GM19397 (cell line): ENCODE data around the gene CTXND1.

Experiments
- ATAC-seq: cut with Tn5 transposase; IDR thresholded peaks from one replicate; pipeline ENCODE4 v1.9.1; 2021; ENCODE audit warnings: mild to moderate bottlenecking, moderate library complexity; ENCODE audit not compliant: unreplicated experiment

The CTXND1 gene

GRCh38 chr15:80210611-80211573 lies 41.1 kb downstream of the CTXND1 start:
- no peak for ATAC-seq

DNA sequence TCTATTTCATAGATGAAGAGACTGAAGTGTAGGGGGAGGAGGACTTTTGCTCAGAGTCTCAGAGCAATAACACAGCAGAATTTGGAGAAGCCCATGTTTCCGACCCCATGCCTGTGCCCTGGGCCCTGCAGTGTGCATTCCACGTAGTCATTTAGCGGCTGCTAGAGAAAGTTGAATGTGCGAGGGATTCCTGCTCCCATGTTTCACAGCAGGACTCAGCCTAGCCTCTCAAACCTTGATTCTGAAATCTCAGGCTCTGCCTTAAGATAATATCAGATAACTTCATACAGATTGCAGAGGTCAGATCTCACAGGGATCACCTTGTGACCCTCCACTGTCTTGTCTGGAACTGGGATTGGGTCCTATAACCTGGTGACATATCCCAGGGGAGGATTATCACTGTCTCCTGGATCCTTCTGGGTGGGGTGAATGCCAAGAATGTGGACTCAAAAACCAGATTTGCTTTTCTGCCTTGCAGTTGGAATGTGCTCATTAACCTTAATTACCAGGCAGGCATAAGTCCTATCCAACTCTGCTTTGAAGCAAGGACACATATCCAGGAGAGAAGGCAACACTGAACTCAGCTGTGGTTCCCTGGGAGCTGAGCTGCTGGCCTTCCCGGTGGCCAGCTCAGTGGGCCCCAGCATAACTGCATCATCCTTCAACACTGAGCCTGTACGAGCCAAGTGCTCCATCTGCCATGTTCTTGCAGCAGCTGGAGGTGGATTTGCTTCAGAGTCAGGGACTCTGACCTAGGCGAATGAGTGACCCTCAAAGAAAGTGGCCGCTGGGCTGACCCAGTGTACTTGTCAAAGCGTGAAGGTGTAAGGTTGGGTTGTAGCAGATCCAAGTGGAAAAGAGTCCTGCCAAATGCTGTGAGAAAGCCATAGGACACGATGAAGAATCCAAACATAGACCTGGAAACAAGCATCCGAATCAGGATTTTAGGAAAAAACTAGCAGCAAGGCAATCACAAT lies 43.0 kb downstream of the CTXND1 start:
- no peak for ATAC-seq

DNA sequence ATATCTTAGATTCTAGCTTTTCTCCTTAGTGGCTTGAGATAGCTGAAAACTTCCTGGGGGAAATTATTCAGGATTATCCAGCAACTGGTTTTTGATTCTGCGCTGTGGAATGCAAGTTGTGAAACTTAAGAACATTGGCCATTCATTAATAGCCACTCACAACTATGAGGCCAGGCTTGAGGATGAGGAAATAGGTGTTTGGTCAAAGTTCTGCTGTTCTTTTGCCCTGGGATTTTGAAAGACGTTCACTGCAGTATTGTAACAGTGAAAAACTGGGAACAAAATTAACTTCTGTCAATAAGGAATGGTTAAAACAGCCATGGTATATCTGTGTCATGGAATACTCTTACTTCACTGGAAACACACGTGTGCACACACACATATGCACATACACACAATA lies 44.1 kb downstream of the CTXND1 start:
- no peak for ATAC-seq

DNA sequence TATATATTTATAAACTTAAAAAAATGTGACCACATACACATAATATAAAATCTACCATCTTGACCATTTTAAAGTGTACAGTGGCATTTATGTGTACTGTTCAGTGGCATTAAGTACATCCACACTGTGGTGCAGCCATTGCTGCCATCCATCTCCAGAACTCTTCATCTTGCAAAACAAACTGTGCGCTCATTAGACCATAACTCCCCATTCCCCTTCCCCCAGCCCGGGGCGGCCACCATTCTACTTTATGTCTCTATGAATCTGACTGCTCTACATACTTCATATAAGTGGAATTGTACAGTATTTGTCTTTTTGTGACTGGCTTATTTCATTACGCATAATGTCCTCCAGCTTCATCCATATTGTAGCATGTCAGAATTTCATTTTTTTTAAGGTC lies 47.8 kb downstream of the CTXND1 start:
- no peak for ATAC-seq

GRCh38 chr15:80203361-80203885 lies 48.6 kb downstream of the CTXND1 start:
- no peak for ATAC-seq

DNA sequence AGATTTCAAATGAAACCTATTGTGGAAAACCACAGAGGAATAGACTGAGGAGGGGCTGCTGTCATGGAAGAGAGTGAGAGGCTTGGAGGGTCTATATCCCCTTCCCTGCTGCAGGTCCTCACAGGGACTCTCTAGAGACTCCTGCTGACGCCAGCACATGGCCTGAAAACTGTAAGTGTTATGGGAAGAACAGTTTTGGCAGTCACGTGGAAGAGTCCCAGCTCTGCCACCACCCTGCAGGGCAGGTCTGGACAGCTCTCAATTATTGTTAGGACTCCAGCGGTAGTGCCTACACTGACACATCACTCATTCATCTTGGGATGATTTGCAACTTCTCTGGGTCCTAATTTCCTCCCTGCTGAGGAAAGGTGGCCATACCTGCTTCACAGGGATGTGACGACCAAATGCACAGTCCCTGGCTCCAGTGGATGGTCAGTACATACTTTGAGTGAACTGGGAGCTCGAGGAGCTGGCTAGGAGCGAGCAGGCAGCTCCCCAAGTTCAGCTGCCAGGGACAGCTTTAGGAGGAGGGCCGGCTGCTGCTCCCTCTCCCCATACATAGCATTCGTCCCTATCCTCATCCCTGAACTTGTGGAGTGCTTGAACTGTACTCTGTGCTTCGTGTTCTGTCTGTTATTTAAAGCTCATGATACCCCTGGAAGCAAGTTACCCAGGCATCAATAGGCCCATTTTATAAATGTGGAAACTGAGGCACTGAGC lies 49.2 kb downstream of the CTXND1 start:
- no peak for ATAC-seq

DNA sequence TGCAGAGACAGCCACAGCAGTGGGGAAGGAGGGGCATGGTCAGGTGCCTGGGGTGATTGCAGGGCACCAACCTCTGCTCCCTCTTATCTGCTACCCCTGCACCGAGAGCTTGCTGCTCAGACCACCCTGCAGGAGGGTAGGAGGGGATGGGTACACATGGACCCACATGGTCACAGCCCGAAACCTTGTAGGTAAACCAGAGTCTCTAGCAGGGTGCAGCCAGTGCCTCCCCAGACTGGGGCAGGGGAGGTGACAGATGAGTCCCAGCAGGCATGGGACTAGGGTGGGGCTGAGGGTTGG lies 50.0 kb downstream of the CTXND1 start:
- no peak for ATAC-seq

- no peak for ATAC-seq
Observed at GRCh38 chr15:80201256-80202015, 50.6 kb downstream of the CTXND1 start.

GRCh38 chr15:80199869-80200268 lies 52.1 kb downstream of the CTXND1 start:
- no peak for ATAC-seq

GRCh38 chr15:80199366-80199765 lies 52.6 kb downstream of the CTXND1 start:
- ATAC-seq, result no peak

DNA sequence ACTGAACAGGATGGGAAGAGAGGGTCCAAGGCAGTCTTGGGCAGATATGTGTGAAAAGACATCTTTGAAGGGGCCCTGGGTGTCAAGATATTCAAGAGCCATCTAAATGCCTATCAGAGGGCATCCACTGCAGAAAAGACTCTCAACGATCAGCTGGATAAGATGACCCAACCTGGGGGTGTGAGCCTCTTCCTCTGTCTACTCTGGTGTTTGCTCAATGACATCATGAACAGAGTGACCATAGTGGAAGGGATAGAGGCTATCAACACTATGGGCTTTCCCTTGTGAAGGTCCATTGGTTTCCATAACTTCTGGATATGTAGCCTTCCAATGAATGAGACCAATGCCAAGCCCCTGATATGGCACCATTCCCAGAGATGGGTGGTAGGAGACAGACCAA lies 57.1 kb downstream of the CTXND1 start:
- ATAC-seq, result no peak

DNA sequence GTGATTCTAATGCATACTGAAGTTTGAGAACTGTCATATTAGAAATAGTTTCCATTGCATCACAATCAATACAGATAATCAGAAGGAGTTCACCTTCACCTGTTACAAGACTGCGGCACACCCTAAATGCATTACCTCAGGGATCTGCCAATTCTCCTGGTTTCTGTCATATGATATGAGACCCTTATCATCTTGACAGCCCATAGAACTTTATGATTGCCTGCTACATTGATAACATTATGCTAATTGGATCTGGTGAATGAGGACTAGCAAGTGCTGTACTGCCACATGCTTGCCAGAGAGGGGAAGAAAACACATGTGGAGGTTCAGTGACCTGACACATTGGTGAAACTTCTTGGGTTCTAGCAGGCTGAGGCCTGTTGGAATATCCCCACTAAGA lies 57.8 kb downstream of the CTXND1 start:
- no peak for ATAC-seq

DNA sequence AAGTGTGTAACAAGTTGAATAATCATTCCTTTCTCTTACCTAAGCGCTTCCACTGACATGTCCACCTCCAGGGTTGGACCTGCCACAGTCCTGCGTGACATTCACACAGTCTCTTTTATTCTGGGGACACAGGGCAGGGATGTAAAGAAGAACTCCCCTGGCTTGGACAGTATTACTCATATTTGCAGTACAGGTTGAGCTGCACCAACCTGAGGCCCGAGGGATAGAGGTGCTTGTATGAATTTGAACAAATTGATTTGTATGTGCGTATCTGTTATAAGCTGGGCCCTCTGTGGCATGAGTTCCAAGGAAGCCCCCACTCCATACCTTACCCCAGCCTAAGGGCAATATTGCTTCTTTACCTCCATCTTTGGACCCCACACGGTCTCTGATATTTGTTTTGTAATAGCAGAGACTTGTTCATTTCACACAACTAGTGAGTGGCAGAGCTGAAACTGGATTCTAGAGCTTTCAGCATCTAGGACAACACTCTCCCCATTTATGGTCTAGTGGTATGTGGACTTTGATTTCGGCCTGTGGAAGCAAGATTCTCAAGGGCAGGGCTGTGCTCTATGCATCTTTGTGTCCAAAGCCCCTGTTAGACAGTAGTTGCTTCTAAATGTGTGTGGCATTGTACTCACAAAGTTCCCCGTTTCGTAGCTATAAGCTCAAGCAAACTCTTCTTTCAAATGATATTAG lies 60.0 kb downstream of the CTXND1 start:
- no peak for ATAC-seq

DNA sequence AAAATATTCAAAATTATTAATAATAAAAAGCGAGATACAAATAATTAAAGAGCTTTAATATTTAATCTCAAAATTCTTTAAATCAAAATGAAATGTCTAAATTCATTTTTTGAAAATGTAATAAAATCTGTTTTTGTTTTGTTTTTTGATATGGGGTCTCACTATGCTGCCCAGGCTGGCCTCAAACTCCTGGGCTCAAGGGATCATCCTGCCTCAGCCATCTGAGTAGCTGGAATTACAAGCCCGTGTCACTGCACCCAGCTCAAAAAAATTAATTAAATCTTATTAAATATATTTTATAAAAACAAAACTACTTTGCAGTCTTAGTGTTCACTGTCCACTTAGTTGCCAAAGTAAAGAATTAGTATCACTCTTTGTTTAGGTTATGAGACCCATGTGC lies 60.8 kb downstream of the CTXND1 start:
- ATAC-seq, result no peak

GRCh38 chr15:80188251-80188650 lies 63.8 kb downstream of the CTXND1 start:
- ATAC-seq, result no peak

- no peak for ATAC-seq
Observed at GRCh38 chr15:80186597-80186996, 65.4 kb downstream of the CTXND1 start.

DNA sequence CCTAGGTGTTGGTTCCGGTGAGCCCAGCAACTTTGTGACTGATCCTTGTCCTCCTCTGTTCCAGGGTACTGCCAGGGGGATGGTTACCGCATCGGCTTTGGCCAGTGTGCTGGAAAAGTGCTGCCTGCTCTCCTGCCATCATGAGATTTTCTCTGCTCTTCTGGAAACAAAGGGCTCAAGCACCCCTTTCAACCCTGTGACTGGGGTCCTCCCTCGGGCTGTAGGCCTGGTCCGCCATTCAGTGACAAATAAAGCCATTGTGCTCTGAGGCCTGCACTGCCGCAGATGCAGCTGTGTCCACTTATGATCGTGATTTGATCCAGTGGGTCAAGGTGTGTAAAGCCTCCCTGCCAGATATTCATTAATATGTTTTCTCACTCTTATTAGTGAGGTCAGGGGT lies 65.9 kb downstream of the CTXND1 start:
- ATAC-seq, result no peak

- no peak for ATAC-seq
Observed at GRCh38 chr15:80185152-80185551, 66.9 kb downstream of the CTXND1 start.

DNA sequence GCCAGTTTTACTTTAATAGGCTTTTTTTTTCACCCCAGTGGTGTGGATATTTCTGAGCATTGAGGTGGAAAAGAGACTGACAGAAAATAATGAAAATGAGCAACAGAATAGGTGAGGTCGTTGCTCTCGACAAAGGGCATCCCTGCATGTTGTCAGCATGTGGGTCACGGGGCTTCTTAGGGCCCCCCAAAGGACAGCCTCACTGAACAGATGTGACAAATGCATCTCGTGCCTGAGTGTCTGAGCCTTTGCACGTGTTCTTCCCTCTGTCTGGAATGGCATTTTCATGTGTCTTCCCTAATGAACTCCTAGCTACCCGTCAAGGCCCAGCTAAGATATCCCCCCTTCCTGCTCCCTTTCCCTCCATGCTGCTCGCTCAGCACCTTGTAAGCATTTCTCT lies 67.5 kb downstream of the CTXND1 start:
- no peak for ATAC-seq

DNA sequence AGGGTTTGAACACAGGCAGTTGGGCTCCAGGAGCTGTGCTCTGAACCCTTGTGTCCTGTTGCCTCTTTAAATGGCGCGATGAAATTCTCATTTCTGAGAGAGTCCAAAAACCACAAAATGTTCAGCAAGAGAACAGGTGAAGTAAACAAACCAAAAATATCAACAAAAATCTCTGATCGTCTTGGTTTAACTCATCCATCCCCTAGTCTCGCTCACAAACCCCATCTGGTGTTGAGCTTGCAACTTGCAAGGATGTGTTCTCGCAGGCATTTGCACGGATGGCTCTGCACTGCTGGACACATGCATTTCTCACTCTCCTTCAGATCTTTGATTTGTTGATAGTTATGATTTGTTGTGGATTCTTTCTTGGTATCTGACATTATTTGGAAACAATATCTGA lies 68.1 kb downstream of the CTXND1 start:
- no peak for ATAC-seq
